Measurements from ENCODE around the gene CEBPE.

CEBPE gene

GRCh38 chr14:23106747-23107045, 12.4 kb downstream of the CEBPE start:
- peak in 1 of 10 donors; percentile 35 for DNase-seq
- intact Hi-C loops (cut with DNase I): no loop called here

- intact Hi-C loops (cut with DNase I): no loop called here
- no peak for DNase-seq
Observed at GRCh38 chr14:23105348-23105824, 13.7 kb downstream of the CEBPE start.

GRCh38 chr14:23104591-23105347, 14.3 kb downstream of the CEBPE start, which contains the start of gene CIROP:
Gene CIROP, minus strand, starts transcription at chr14:23104989. Its CDS starts 69 bp downstream, at chr14:23104920.
- DNase-seq: no peak
- intact Hi-C loops (cut with DNase I): no loop called here

GRCh38 chr14:23104070-23104590, 14.9 kb downstream of the CEBPE start:
- DNase-seq: no peak
- intact Hi-C loops (cut with DNase I): no loop called here

- no peak for DNase-seq
Observed at GRCh38 chr14:23103581-23103980, 15.5 kb downstream of the CEBPE start.

GRCh38 chr14:23102801-23103200, 16.3 kb downstream of the CEBPE start:
- intact Hi-C loops (cut with DNase I): no loop called here
- DNase-seq: peak in 3 of 10 donors; percentile 23 to 90 (median 59)

More at GRCh38 chr14:23103581-23103980, 15.5 kb downstream of the CEBPE start:
- intact Hi-C loops (cut with DNase I): no loop called here

- intact Hi-C loops (cut with DNase I): no loop called here
- no peak for DNase-seq
Observed at GRCh38 chr14:23101986-23102625, 16.9 kb downstream of the CEBPE start.

- no peak for DNase-seq
- intact Hi-C loops (cut with DNase I): no loop called here
Observed at GRCh38 chr14:23101213-23101970, 17.7 kb downstream of the CEBPE start.

- intact Hi-C loops (cut with DNase I): no loop called here
- DNase-seq: no peak
Observed at GRCh38 chr14:23099212-23099861, 19.7 kb downstream of the CEBPE start.

GRCh38 chr14:23097786-23098185, 21.3 kb downstream of the CEBPE start:
- intact Hi-C loops (cut with DNase I): no loop called here
- no peak for DNase-seq

GRCh38 chr14:23095196-23096108, 23.6 kb downstream of the CEBPE start, which contains the start of gene C14orf119:
Gene C14orf119, plus strand, starts transcription at chr14:23095505. Its CDS starts 2,154 bp downstream, at chr14:23097659.
- intact Hi-C loops (cut with DNase I): no loop called here
- peak; percentile 99 to 100 (median 99) for DNase-seq

GRCh38 chr14:23094666-23095195, 24.3 kb downstream of the CEBPE start, which contains the start of gene ACIN1:
Gene ACIN1, minus strand, starts transcription at chr14:23095136. Its CDS starts 24 bp downstream, at chr14:23095112.
- DNase-seq: peak in 8 of 10 donors; percentile 53 to 89 (median 66)
- intact Hi-C loops (cut with DNase I): no loop called here

- DNase-seq: peak in 1 of 10 donors; percentile 87
- intact Hi-C loops (cut with DNase I): no loop called here
Observed at GRCh38 chr14:23093991-23094665, 24.9 kb downstream of the CEBPE start.

- intact Hi-C loops (cut with DNase I): no loop called here
- no peak for DNase-seq
Observed at GRCh38 chr14:23093526-23093925, 25.5 kb downstream of the CEBPE start.

- intact Hi-C loops (cut with DNase I): no loop called here
Observed at GRCh38 chr14:23093104-23093503, 26.0 kb downstream of the CEBPE start.

GRCh38 chr14:23091294-23092225, 27.5 kb downstream of the CEBPE start:
- DNase-seq: no peak
- intact Hi-C loops (cut with DNase I): no loop called here

More at GRCh38 chr14:23093104-23093503, 26.0 kb downstream of the CEBPE start:
- no peak for DNase-seq

GRCh38 chr14:23090254-23090636, 28.8 kb downstream of the CEBPE start:
- intact Hi-C loops (cut with DNase I): no loop called here
- DNase-seq: no peak
